ENCODE results near the gene EPN1. TPM values are rescaled to one million over a fixed set of nuclear protein-coding genes. Genes with fewer than 3 reads are reported as not detected.
A peak's percentile ranks its signal among the peaks of the same experiment; 100 is the strongest.

The EPN1 gene
- total and polyA plus RNA-seq, 2 of the 8 experiments (the other 6 are each of a cell fraction or from before 2014, with no cell fraction given) = 49.6 to 200 TPM

DNA sequence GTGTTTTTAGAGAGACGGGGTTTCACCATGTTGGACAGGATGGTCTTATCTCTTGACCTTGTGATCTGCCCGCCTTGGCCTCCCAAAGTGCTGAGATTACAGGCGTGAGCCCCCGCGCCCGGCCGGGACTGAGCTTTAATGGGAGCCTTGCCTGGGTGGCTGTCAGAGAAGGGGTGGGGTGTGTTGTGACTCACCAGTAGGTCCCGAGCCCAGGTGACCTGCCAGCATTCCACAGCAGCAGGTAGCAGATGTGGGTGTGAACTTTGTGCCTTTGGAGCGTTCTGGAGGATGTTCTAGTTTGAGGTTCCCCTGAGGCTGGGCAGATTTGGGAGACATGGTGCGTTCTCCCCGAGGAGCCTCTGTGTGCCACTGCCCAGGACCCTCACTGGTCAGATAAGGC, 7.1 kb upstream of the EPN1 start:
- Histone ChIP-seq H4K20me1 (replicated peaks in 1 of 2; ENCODE audit: control insufficient read depth in 1 of 2, insufficient read depth in 2 of 2, low read length in 2 of 2) (peaks cover 38 to 54% of the 10 kb centered on the region in 2 experiments), H3K79me1 (ENCODE audit: low read depth, low read length) (peaks cover 15% of the 10 kb centered on the region), H3K56ac (replicated peaks; ENCODE audit: insufficient read length, low read depth, low read length) (no peak overlapping the region), H3K4me1 (replicated peaks in 1 of 4; ENCODE audit: control insufficient read depth in 3 of 4, insufficient read depth in 4 of 4, low read length in 3 of 4) (peaks cover 0 to 5% (median 2%) of the 10 kb centered on the region in 4 experiments; a peak in 5 of 7 replicates), H3K23ac (ENCODE audit: insufficient read length) (no peak overlapping the region), H3K9ac (replicated peaks in 1 of 4; ENCODE audit: extremely low read depth in 1 of 4, low read depth in 3 of 4, low read length in 3 of 4) (no peak overlapping the region; a peak in 1 of 7 replicates), H3K79me2 (ENCODE audit: control insufficient read depth in 1 of 2, insufficient read depth in 2 of 2, low read length in 2 of 2) (peaks cover 4 to 71% of the 10 kb centered on the region in 2 experiments; a peak in 3 of 4 replicates), H2AFZ (ENCODE audit: low read length) (no peak overlapping the region), H2BK120ac (replicated peaks; ENCODE audit: low read depth, low read length) (no peak overlapping the region), H3K9me3 (ENCODE audit: insufficient read depth in 2 of 2, low read depth in 1 of 2, low read length in 1 of 2) (no peaks in the 10 kb centered on the region), H3K4me3 (ENCODE audit: extremely low read depth in 1 of 4, insufficient read depth in 2 of 4, low read depth in 3 of 4, low read length in 4 of 4) (no peak overlapping the region), H3K4ac (replicated peaks; ENCODE audit: insufficient read length, low read depth, low read length) (no peak overlapping the region), H2BK5ac (ENCODE audit: low read depth, low read length) (no peak overlapping the region), H2BK15ac (ENCODE audit: low read length) (no peak overlapping the region), H3K23me2 (ENCODE audit: low read depth, low read length) (no peaks in the 10 kb centered on the region), H2AK5ac (ENCODE audit: low read depth, low read length) (no peak overlapping the region), H2BK12ac (ENCODE audit: low read depth, low read length) (no peak overlapping the region), H3K4me2 (ENCODE audit: insufficient read depth in 1 of 2, low read depth in 2 of 2, low read length in 2 of 2) (no peak overlapping the region), H3K36me3 (ENCODE audit: control insufficient read depth in 2 of 4, insufficient read depth in 4 of 4, low read length in 3 of 4) (peaks cover 48 to 62% (median 56%) of the 10 kb centered on the region in 4 experiments), H3K27me3 (replicated peaks in 1 of 4; ENCODE audit: control insufficient read depth in 3 of 4, extremely low read depth in 1 of 4, insufficient read depth in 3 of 4, low read length in 3 of 4) (no peaks in the 10 kb centered on the region), H2BK20ac (ENCODE audit: low read length) (no peak overlapping the region), H4K91ac (replicated peaks; ENCODE audit: insufficient read length, low read length) (no peak overlapping the region), H3K27ac (ENCODE audit: low read depth, low read length) (no peak overlapping the region), H4K8ac (ENCODE audit: extremely low read depth, insufficient read depth, low read length) (peak overlapping the region; percentile 18; the same call in 1 of the 2 replicates), H4K5ac (ENCODE audit: insufficient read length, low read depth, low read length) (no peak overlapping the region), H3K18ac (ENCODE audit: extremely low read depth, low read length) (no peak overlapping the region), H3K14ac (ENCODE audit: insufficient read length) (no peak overlapping the region)
- FAIRE-seq = no peak
- CTCF ChIA-PET (ENCODE audit: partially characterized antibody) = interaction anchor here (0.9 to 1.1 kb wide), 2 partner anchors 14 to 15 kb away, joined by 3 read pairs; no protein-coding TSS in a partner anchor
- DNase-seq (ENCODE audit: low read depth in 1 of 2, low spot score in 2 of 2) = no peak
- 87% methylated on average over 8 of the region's 11 CpGs; no CpG with 5 or more reads in 1 of the 2 experiments for WGBS, 2 experiments (ENCODE audit: extremely low coverage in 1 of 2, insufficient coverage in 1 of 2, insufficient read length in 1 of 2, insufficient replicate concordance in 2 of 2, low coverage in 1 of 2, low lambda C conversion rate in 2 of 2, missing lambda C conversion rate in 1 of 2)
- POLR2A ChIA-PET (ENCODE audit: partially characterized antibody) = interaction anchor here (1.1 to 7.1 kb wide), 3 partner anchors 10 to 13 kb away, joined by 3 to 75 read pairs (median 4); no protein-coding TSS in a partner anchor
- no peak for TF ChIP-seq CEBPB (IDR thresholded peaks at IDR 0.05; ENCODE audit: low read depth, low read length)
- TF ChIP-seq BCL11A (IDR thresholded peaks at IDR 0.05; ENCODE audit: low read depth in 2 of 2, low read length in 2 of 2) = no peak
- TF ChIP-seq FOSL1 (IDR thresholded peaks at IDR 0.05; ENCODE audit: insufficient read depth, low read depth, low read length) = no peak
- no peak for TF ChIP-seq HDAC6 (IDR thresholded peaks at IDR 0.05; ENCODE audit: low read depth, low read length)
- no peak for TF ChIP-seq SUZ12 (IDR thresholded peaks at IDR 0.05; ENCODE audit: low read length)
- TF ChIP-seq PHF8 (conservative IDR thresholded peaks at IDR 0.05; ENCODE audit: low read depth, low read length) = no peak
- TF ChIP-seq BACH1 (IDR thresholded peaks at IDR 0.05; ENCODE audit: low read length) = no peak
- TF ChIP-seq MAFK (IDR thresholded peaks at IDR 0.05; ENCODE audit: low read depth, low read length) = no peak
- no peak for TF ChIP-seq EP300 (IDR thresholded peaks at IDR 0.05; ENCODE audit: borderline replicate concordance in 1 of 2, low read depth in 2 of 2, low read length in 2 of 2)
- TF ChIP-seq KDM1A (IDR thresholded peaks at IDR 0.05; ENCODE audit: borderline replicate concordance, low read length) = no peak
- no peak for TF ChIP-seq KDM5A (IDR thresholded peaks at IDR 0.05; ENCODE audit: low read length)
- TF ChIP-seq CBX8 (IDR thresholded peaks at IDR 0.05; ENCODE audit: borderline replicate concordance, low read depth, low read length) = no peak
- no peak for TF ChIP-seq SP1 (IDR thresholded peaks at IDR 0.05; ENCODE audit: low read depth, low read length)
- TF ChIP-seq SP2 (IDR thresholded peaks at IDR 0.05; ENCODE audit: low read length) = no peak
- TF ChIP-seq TBP (IDR thresholded peaks at IDR 0.05; ENCODE audit: low read depth, low read length) = no peak

All from H1 (cell line).